Measurements from ENCODE around the gene DOK5.

DNA sequence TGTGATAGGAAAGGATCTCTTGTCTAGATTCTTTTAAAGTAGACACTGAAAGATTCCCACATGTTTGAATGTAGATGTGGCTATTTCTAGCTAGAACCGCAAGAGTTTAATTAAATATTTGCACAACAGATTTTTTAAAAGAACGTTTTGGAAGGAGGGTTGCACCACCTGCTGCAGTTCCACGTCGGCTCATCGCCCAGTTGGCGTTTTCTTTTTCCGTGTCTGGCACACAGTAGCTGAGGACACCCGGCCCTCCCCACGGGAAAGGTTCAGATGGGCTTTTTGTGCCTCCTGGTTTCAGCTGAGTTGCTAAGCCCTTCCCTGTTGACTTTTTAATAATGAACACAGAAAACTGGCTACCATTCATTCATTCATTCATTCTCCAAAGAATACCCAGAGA is 41.8 kb upstream of the DOK5 start:
- TF ChIP-seq CTCF (conservative IDR thresholded peaks at IDR 0.05; ENCODE audit: low read length) (no peak), EZH2phosphoT487 (IDR thresholded peaks at IDR 0.05; ENCODE audit: borderline replicate concordance, low read depth, low read length) (no peak)

All from OCI-LY7 (cell line).